Vagina (tissue), 2 donors: ENCODE data around the gene MED15.

Source experiments
- CTCF ChIP-seq, 3 experiments: fragments of 450-650 bp in 2 of 3; fragments of 200-600 bp in 1 of 3; sonication (generic) in 1 of 3; IDR thresholded peaks; one replicate each; pipeline ENCODE4 v1.5.1; 2017 to 2019; ENCODE audit warnings: antibody characterized with exemption in 3 of 3, mild to moderate bottlenecking in 2 of 3, moderate library complexity in 2 of 3
- POLR2A ChIP-seq, 2 donors: fragments of 450-650 bp; IDR thresholded peaks; one replicate each; pipeline ENCODE4 v1.6.1; 2017; ENCODE audit warnings: antibody characterized with exemption in 2 of 2, mild to moderate bottlenecking in 2 of 2, moderate library complexity in 2 of 2

- no peak for TF ChIP-seq CTCF (IDR thresholded peaks at IDR 0.05)
- TF ChIP-seq POLR2A (IDR thresholded peaks at IDR 0.05), result no peak
Measured at GRCh38 chr22:20483771-20484170, 23.6 kb upstream of the MED15 start.
